Measurements from ENCODE around the gene TEN1. TPM values are rescaled to one million over a fixed set of nuclear protein-coding genes. Genes with fewer than 3 reads are reported as not detected.
A peak's percentile ranks its signal among the peaks of the same experiment; 100 is the strongest.

TEN1 gene
- total and polyA plus RNA-seq, 7 experiments from 2014 or later: 12.8 to 20.1 (median 13.8) TPM

DNA sequence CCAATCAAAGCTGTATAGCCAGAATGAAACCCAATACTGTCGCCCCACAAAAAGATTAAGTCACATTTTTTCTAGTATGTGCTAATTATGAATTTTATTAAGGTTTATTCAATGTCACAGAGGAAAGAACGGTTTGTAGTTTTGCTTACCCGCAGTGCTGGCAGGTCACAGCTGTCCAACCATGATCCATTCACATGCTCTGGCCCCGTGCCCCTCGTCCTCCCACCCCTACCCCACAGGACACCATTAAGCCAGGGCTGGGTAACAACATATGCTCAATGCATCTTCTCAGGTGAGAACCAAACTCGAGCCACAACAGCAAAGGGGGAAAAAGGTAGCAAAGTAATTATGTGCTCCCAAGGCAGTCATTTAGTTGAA, 37.6 kb upstream of the TEN1 start:
- no peaks in the 10 kb centered on the region for H3K27me3 ChIP-seq (ENCODE audit: control insufficient read depth in 2 of 2, insufficient read depth in 2 of 2, low read length in 2 of 2)
- CTCF ChIA-PET: interaction anchor here (1.0 kb wide), 2 partner anchors 37 to 45 kb away, joined by 3 read pairs; partner anchors contain the start of genes ACOX1 and TRIM65
- H3K36me3 ChIP-seq (ENCODE audit: control insufficient read depth in 2 of 3, insufficient read depth in 3 of 3, low read length in 3 of 3): no peaks in the 10 kb centered on the region
- H3K4me1 ChIP-seq (ENCODE audit: control insufficient read depth in 2 of 2, insufficient read depth in 2 of 2, low read length in 2 of 2): peaks cover 5 to 11% of the 10 kb centered on the region in 2 donors
- H3K27me3 Mint-ChIP-seq: no peaks in the 10 kb centered on the region
- H3K4me3 Mint-ChIP-seq: peak overlapping the region; percentile 77 to 93 (median 90)
- intact Hi-C loops (cut with micrococcal nuclease): loop anchor here (1.0 to 5.0 kb wide), 9 partner anchors 37 to 615 kb away; partner anchors contain the start of genes ACOX1 (in 2 of the 2), MRPL38 (in 2 of the 2), TEN1 (in 2 of the 2) and PRPSAP1 (in 1 of the 2)
- peak overlapping the region in 7 of 9 donors; percentile 74 to 94 (median 86) for H3K27ac Mint-ChIP-seq
- peak overlapping the region; percentile 89 for H3K4me3 ChIP-seq (ENCODE audit: low read length)
- H3K9me3 ChIP-seq (ENCODE audit: control insufficient read depth in 2 of 3, low read length in 3 of 3): no peaks in the 10 kb centered on the region
- no peak for ATAC-seq
- peaks cover 9 to 19% (median 11%) of the 10 kb centered on the region in 7 donors for H3K4me1 Mint-ChIP-seq
- no peaks in the 10 kb centered on the region for H3K9me3 Mint-ChIP-seq
- H3K27ac ChIP-seq (ENCODE audit: low read depth, low read length): peak overlapping the region; percentile 86
- peaks cover 0 to 3% (median 0%) of the 10 kb centered on the region in 5 donors for H3K36me3 Mint-ChIP-seq
- POLR2A ChIA-PET: interaction anchor here (0.8 to 1.7 kb wide), 9 partner anchors 8 to 161 kb away, joined by 3 to 7 read pairs (median 3); partner anchors contain the start of genes ACOX1, TEN1, TRIM65 and WBP2
- no peak for DNase-seq

DNA sequence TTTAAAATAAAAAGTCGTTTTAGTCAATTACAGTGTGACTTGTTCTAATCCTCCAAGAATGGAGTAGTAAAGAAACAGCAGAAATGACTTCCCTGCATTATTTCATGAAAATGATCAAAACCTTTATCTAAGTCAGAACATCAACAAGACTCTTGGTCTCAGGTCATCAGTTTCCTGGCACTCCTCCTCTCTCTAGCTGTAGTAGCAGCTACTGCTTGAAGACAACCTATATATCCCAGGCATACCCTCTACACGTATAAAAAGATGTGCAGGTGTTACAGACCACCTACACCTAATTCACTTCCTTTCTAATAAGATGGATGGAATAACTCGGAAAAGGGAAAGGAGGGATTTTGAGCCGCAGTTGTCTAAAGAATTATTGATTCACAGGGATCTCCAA, 36.6 kb upstream of the TEN1 start:
- H3K27ac Mint-ChIP-seq: peak overlapping the region in 3 of 9 donors; percentile 16 to 51 (median 42)
- H3K27me3 ChIP-seq (ENCODE audit: control insufficient read depth in 2 of 2, insufficient read depth in 2 of 2, low read length in 2 of 2): no peaks in the 10 kb centered on the region
- H3K27me3 Mint-ChIP-seq: no peaks in the 10 kb centered on the region
- POLR2A ChIA-PET: no interaction called here
- H3K9me3 ChIP-seq (ENCODE audit: control insufficient read depth in 2 of 3, low read length in 3 of 3): no peaks in the 10 kb centered on the region
- no peak overlapping the region for H3K27ac ChIP-seq (ENCODE audit: low read depth, low read length)
- peak overlapping the region in 4 of 10 donors; percentile 23 to 47 (median 30) for H3K4me3 Mint-ChIP-seq
- H3K4me3 ChIP-seq (ENCODE audit: low read length): no peak overlapping the region
- intact Hi-C loops (cut with micrococcal nuclease): loop anchor here in 1 of 2 donors (5.0 kb wide), 1 partner anchor 410 kb away; the partner anchor contains the start of gene PRPSAP1
- no peak for DNase-seq
- H3K4me1 Mint-ChIP-seq: peaks cover 9 to 19% (median 11%) of the 10 kb centered on the region in 7 donors
- CTCF ChIA-PET: no interaction called here
- H3K4me1 ChIP-seq (ENCODE audit: control insufficient read depth in 2 of 2, insufficient read depth in 2 of 2, low read length in 2 of 2): peaks cover 5 to 11% of the 10 kb centered on the region in 2 donors
- H3K36me3 ChIP-seq (ENCODE audit: control insufficient read depth in 2 of 3, insufficient read depth in 3 of 3, low read length in 3 of 3): peaks cover 0 to 10% (median 0%) of the 10 kb centered on the region in 3 experiments
- H3K9me3 Mint-ChIP-seq: no peaks in the 10 kb centered on the region
- peaks cover 0 to 4% (median 0%) of the 10 kb centered on the region in 5 donors for H3K36me3 Mint-ChIP-seq
- no peak for ATAC-seq

DNA sequence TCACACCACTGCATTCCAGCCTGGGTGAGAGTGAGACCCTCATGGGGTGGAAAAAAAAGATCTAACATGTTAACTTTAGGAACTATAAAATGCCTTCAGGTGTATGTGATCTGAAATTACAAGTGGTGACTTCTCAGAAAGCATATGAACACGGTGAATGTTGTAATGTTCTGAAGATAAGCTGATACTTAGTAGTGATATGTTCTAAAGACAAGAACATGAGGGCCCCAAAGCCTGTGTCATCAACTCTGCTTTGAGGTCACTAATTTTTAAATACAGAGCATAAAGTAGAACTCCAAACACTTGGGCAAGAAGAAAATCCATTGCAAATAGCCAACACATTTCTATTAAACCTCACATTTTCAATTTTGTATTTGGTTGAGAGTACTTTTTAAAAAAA, 35.5 kb upstream of the TEN1 start:
- Mint-ChIP-seq H3K4me3 (no peak overlapping the region), H3K36me3 (peaks cover 0 to 7% (median 0%) of the 10 kb centered on the region in 5 donors), H3K4me1 (peaks cover 9 to 19% (median 11%) of the 10 kb centered on the region in 7 donors), H3K27me3 (no peaks in the 10 kb centered on the region), H3K27ac (no peak overlapping the region), H3K9me3 (no peaks in the 10 kb centered on the region)
- H3K27me3 ChIP-seq (ENCODE audit: control insufficient read depth in 2 of 2, insufficient read depth in 2 of 2, low read length in 2 of 2): no peaks in the 10 kb centered on the region
- no peaks in the 10 kb centered on the region for H3K9me3 ChIP-seq (ENCODE audit: control insufficient read depth in 2 of 3, low read length in 3 of 3)
- H3K36me3 ChIP-seq (ENCODE audit: control insufficient read depth in 2 of 3, insufficient read depth in 3 of 3, low read length in 3 of 3): peaks cover 0 to 19% (median 0%) of the 10 kb centered on the region in 3 experiments
- ATAC-seq: no peak
- intact Hi-C loops (cut with micrococcal nuclease): loop anchor here in 1 of 2 donors (5.0 kb wide), 1 partner anchor 409 kb away; the partner anchor contains the start of gene PRPSAP1
- no peak overlapping the region for H3K27ac ChIP-seq (ENCODE audit: low read depth, low read length)
- ChIA-PET POLR2A (interaction anchor here (0.7 kb wide), 1 partner anchor 126 kb away, joined by 3 read pairs; no protein-coding TSS in a partner anchor), CTCF (no interaction called here)
- no peak for DNase-seq
- H3K4me1 ChIP-seq (ENCODE audit: control insufficient read depth in 2 of 2, insufficient read depth in 2 of 2, low read length in 2 of 2): peaks cover 5 to 11% of the 10 kb centered on the region in 2 donors
- no peak overlapping the region for H3K4me3 ChIP-seq (ENCODE audit: low read length)

DNA sequence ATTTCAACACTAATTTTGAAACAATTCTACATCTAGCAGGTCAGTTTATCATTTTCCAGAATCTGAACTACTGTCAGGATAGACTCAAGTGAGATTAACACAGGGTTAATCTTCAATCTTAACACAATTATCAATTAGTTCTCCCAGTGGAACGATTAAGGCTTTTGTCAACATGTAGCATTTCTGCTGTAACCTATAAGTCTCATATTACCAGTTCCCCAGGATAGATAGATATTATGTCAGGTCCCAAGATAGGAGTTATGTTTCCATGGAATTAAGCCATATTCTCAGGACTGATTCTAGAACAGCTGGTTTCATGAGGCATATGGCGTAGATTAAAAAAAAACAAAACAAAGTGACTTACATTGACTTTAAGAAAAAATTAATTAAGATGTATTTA, 33.8 kb upstream of the TEN1 start:
- Mint-ChIP-seq H3K9me3 (no peaks in the 10 kb centered on the region), H3K27me3 (no peaks in the 10 kb centered on the region), H3K36me3 (peaks cover 3 to 17% (median 6%) of the 10 kb centered on the region in 5 donors), H3K4me1 (peaks cover 9 to 16% (median 11%) of the 10 kb centered on the region in 7 donors), H3K27ac (peak overlapping the region in 1 of 9 donors; percentile 25), H3K4me3 (no peak overlapping the region)
- ChIA-PET CTCF (no interaction called here), POLR2A (no interaction called here)
- Histone ChIP-seq H3K36me3 (ENCODE audit: control insufficient read depth in 2 of 3, insufficient read depth in 3 of 3, low read length in 3 of 3) (peaks cover 4 to 33% (median 5%) of the 10 kb centered on the region in 3 experiments), H3K4me1 (ENCODE audit: control insufficient read depth in 2 of 2, insufficient read depth in 2 of 2, low read length in 2 of 2) (peaks cover 5 to 8% of the 10 kb centered on the region in 2 donors), H3K27ac (ENCODE audit: low read depth, low read length) (no peak overlapping the region), H3K4me3 (ENCODE audit: low read length) (no peak overlapping the region), H3K9me3 (ENCODE audit: control insufficient read depth in 2 of 3, low read length in 3 of 3) (no peaks in the 10 kb centered on the region), H3K27me3 (ENCODE audit: control insufficient read depth in 2 of 2, insufficient read depth in 2 of 2, low read length in 2 of 2) (no peaks in the 10 kb centered on the region)
- ATAC-seq (no peak), DNase-seq (no peak)
- intact Hi-C loops (cut with micrococcal nuclease): no loop called here

DNA sequence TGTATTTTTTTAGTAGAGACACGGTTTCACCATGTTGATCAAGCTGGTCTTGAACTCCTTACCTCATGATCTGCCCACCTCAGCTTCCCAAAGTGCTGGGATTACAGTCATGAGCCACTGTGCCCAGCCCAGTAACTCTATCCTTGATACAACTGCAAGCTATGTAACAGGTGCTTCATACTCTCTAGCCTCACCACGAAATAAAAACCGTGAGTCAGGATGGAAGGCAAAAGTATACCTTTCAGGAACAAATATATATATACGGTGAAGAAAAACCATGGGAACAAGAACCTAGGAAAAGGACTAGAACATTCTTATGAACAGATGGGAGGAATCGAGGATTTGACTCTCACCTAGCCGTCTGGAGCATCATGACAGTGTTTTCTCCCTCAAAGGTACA, 28.6 kb upstream of the TEN1 start:
- H3K4me1 ChIP-seq (ENCODE audit: control insufficient read depth in 2 of 2, insufficient read depth in 2 of 2, low read length in 2 of 2): no peaks in the 10 kb centered on the region
- peak overlapping the region in 1 of 9 donors; percentile 8 for H3K27ac Mint-ChIP-seq
- H3K36me3 Mint-ChIP-seq: peaks cover 3 to 40% (median 14%) of the 10 kb centered on the region in 5 donors
- H3K9me3 Mint-ChIP-seq: no peaks in the 10 kb centered on the region
- H3K27me3 Mint-ChIP-seq: no peaks in the 10 kb centered on the region
- ChIA-PET CTCF (interaction anchor here (0.5 kb wide), 1 partner anchor 539 kb away, joined by 3 read pairs; no protein-coding TSS in a partner anchor), POLR2A (interaction anchor here (0.6 kb wide), 1 partner anchor 26 kb away, joined by 4 read pairs; no protein-coding TSS in a partner anchor)
- H3K4me1 Mint-ChIP-seq: peaks cover 0 to 15% (median 0%) of the 10 kb centered on the region in 7 donors
- peaks cover 22 to 76% (median 29%) of the 10 kb centered on the region in 3 experiments for H3K36me3 ChIP-seq (ENCODE audit: control insufficient read depth in 2 of 3, insufficient read depth in 3 of 3, low read length in 3 of 3)
- H3K4me3 Mint-ChIP-seq: no peak overlapping the region
- no peak overlapping the region for H3K27ac ChIP-seq (ENCODE audit: low read depth, low read length)
- H3K27me3 ChIP-seq (ENCODE audit: control insufficient read depth in 2 of 2, insufficient read depth in 2 of 2, low read length in 2 of 2): no peaks in the 10 kb centered on the region
- intact Hi-C loops (cut with micrococcal nuclease): no loop called here
- DNase-seq: no peak
- no peak overlapping the region for H3K4me3 ChIP-seq (ENCODE audit: low read length)
- ATAC-seq: no peak
- H3K9me3 ChIP-seq (ENCODE audit: control insufficient read depth in 2 of 3, low read length in 3 of 3): no peaks in the 10 kb centered on the region

DNA sequence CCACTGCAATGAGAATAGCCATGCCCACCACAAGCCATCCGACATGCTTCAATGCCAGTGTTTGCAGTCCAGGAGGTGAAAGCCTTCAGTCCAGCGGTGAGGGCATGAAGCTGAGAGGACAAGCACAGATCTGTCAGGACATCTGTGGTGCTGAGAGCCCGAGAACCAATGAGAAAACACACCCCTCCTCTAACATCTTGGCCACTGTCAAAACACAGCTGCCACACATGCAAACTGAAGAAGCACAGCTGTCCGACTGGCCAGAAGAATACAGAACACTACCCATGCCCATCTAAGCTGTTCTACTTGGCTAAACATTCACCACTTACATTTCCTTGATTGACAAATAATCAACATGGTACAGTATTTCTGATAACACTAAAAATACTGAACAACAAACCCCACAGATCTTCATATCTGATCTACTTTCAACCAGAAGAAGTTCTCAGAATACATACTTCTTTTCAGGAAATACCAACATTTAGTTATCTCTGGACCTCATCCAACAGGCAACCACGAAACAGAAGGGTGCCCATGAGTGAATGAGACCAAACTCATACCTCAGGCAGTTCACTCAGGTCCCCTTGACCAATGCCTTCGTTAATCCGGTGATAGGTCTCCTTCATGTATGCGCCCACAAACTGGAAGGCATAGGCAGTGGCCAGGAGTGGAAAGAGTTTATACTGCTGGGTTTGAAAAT, 28.0 kb upstream of the TEN1 start:
- Histone ChIP-seq H3K27me3 (ENCODE audit: control insufficient read depth in 2 of 2, insufficient read depth in 2 of 2, low read length in 2 of 2) (no peaks in the 10 kb centered on the region), H3K4me3 (ENCODE audit: low read length) (no peak overlapping the region), H3K4me1 (ENCODE audit: control insufficient read depth in 2 of 2, insufficient read depth in 2 of 2, low read length in 2 of 2) (no peaks in the 10 kb centered on the region), H3K27ac (ENCODE audit: low read depth, low read length) (no peak overlapping the region), H3K36me3 (ENCODE audit: control insufficient read depth in 2 of 3, insufficient read depth in 3 of 3, low read length in 3 of 3) (peaks cover 27 to 82% (median 29%) of the 10 kb centered on the region in 3 experiments), H3K9me3 (ENCODE audit: control insufficient read depth in 2 of 3, low read length in 3 of 3) (no peaks in the 10 kb centered on the region)
- no peak overlapping the region for H3K27ac Mint-ChIP-seq
- peaks cover 3 to 41% (median 18%) of the 10 kb centered on the region in 5 donors for H3K36me3 Mint-ChIP-seq
- intact Hi-C loops (cut with micrococcal nuclease): no loop called here
- H3K9me3 Mint-ChIP-seq: no peaks in the 10 kb centered on the region
- H3K4me3 Mint-ChIP-seq: peak overlapping the region in 1 of 10 donors; percentile 28
- no peaks in the 10 kb centered on the region for H3K27me3 Mint-ChIP-seq
- ChIA-PET CTCF (interaction anchor here (0.5 to 0.6 kb wide), 2 partner anchors 24 to 538 kb away, joined by 3 read pairs; no protein-coding TSS in a partner anchor), POLR2A (interaction anchor here (0.6 kb wide), 1 partner anchor 26 kb away, joined by 4 read pairs; no protein-coding TSS in a partner anchor)
- peak; percentile 60 for ATAC-seq
- no peak for DNase-seq
- H3K4me1 Mint-ChIP-seq: peaks cover 0 to 15% (median 0%) of the 10 kb centered on the region in 7 donors

Data from naive thymus-derived CD4-positive, alpha-beta T cell (primary cell).